ENCODE data around the gene RTP2. TPM values are rescaled to one million over a fixed set of nuclear protein-coding genes. Genes with fewer than 3 reads are reported as not detected.

The RTP2 gene
- total and polyA plus RNA-seq, 9 of the 15 experiments (the other 6 are each of a cell fraction or from before 2014, with no cell fraction given), result not detected

- Histone ChIP-seq H3K4me3 (no peak overlapping the region), H3K9me1 (ENCODE audit: control insufficient read depth, insufficient read depth, low read length) (no peaks in the 10 kb centered on the region), H3K27me3 (ENCODE audit: control insufficient read depth in 2 of 2, insufficient read depth in 2 of 2, low read length in 2 of 2) (no peaks in the 10 kb centered on the region), H4K20me1 (replicated peaks; ENCODE audit: control insufficient read depth, insufficient read depth, low read length) (no peaks in the 10 kb centered on the region), H3K9ac (ENCODE audit: insufficient read depth in 1 of 2, low read depth in 2 of 2, low read length in 2 of 2) (no peak overlapping the region), H3K4me1 (replicated peaks in 1 of 2; ENCODE audit: control insufficient read depth in 2 of 2, insufficient read depth in 2 of 2, low read length in 2 of 2) (no peaks in the 10 kb centered on the region), H3K27ac (ENCODE audit: extremely low read depth, low read depth, low read length) (no peak overlapping the region), H2AFZ (ENCODE audit: low read depth, low read length) (no peak overlapping the region), H3K79me2 (ENCODE audit: control insufficient read depth, insufficient read depth, low read length) (no peaks in the 10 kb centered on the region), H3K4me2 (ENCODE audit: insufficient read depth, low read length) (no peak overlapping the region), H3K9me3 (replicated peaks; ENCODE audit: control insufficient read depth, insufficient read depth, low read depth, low read length) (no peaks in the 10 kb centered on the region), H3K36me3 (ENCODE audit: control insufficient read depth, insufficient read depth, low read length) (no peaks in the 10 kb centered on the region)
- in situ Hi-C loops (cut with MboI) (no loop called here), intact Hi-C loops (cut with micrococcal nuclease) (loop anchor here (1.0 to 10.0 kb wide), 5 partner anchors 35 to 600 kb away; no protein-coding TSS in a partner anchor)
- ChIA-PET POLR2A (no interaction called here), CTCF (ENCODE audit: low intra/inter-chr PET ratio) (interaction anchor here (1.1 to 2.0 kb wide), 5 partner anchors 35 to 494 kb away, joined by 3 to 30 read pairs (median 5); no protein-coding TSS in a partner anchor)
- peak; percentile 92 for ATAC-seq
- no TSS peak for BruUV-seq (replicated peaks)
- DNase-seq (ENCODE audit: extremely low read depth in 1 of 4, low spot score in 3 of 4), result peak; percentile 66 to 76 (median 72)
- 0% methylated on average over 4 of the region's 4 CpGs for WGBS (ENCODE audit: insufficient coverage, low coverage, missing lambda C conversion rate)
- FAIRE-seq, result peak; percentile 94
- TF ChIP-seq SMARCC2 (IDR thresholded peaks at IDR 0.05; ENCODE audit: low read depth) (no peak), JUND (IDR thresholded peaks at IDR 0.05; ENCODE audit: borderline replicate concordance, low read depth, low read length) (0 out of 2 replicates have a peak, but pooled peaks have one; percentile 15), JUND (tag; IDR thresholded peaks at IDR 0.05; ENCODE audit: borderline replicate concordance, low read depth, low read length) (no peak), BDP1 (IDR thresholded peaks at IDR 0.05; ENCODE audit: insufficient read depth, insufficient read length) (no peak), ZHX1 (conservative IDR thresholded peaks at IDR 0.05; ENCODE audit: low read length) (no peak), ETV1 (tag; conservative IDR thresholded peaks at IDR 0.05; ENCODE audit: low read depth) (no peak), DEAF1 (CRISPR knock-in tag; IDR thresholded peaks at IDR 0.05) (peak; percentile 88), MYNN (IDR thresholded peaks at IDR 0.05) (no peak), MYNN (CRISPR knock-in tag; IDR thresholded peaks at IDR 0.05) (no peak)
Measured at GRCh38 chr3:187714404-187714979, 12.1 kb upstream of the RTP2 start.

Measured in K562 (cell line).